GM10847 (cell line): ENCODE data around the gene SPNS3.

Experiments
- POLR2A ChIP-seq: IDR thresholded peaks from 2 replicates; pipeline ENCODE4 v1.6.1; 2011; ENCODE audit not compliant: insufficient read length; ENCODE audit errors: extremely low read depth

The SPNS3 gene, protein sequence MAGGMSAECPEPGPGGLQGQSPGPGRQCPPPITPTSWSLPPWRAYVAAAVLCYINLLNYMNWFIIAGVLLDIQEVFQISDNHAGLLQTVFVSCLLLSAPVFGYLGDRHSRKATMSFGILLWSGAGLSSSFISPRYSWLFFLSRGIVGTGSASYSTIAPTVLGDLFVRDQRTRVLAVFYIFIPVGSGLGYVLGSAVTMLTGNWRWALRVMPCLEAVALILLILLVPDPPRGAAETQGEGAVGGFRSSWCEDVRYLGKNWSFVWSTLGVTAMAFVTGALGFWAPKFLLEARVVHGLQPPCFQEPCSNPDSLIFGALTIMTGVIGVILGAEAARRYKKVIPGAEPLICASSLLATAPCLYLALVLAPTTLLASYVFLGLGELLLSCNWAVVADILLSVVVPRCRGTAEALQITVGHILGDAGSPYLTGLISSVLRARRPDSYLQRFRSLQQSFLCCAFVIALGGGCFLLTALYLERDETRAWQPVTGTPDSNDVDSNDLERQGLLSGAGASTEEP

DNA sequence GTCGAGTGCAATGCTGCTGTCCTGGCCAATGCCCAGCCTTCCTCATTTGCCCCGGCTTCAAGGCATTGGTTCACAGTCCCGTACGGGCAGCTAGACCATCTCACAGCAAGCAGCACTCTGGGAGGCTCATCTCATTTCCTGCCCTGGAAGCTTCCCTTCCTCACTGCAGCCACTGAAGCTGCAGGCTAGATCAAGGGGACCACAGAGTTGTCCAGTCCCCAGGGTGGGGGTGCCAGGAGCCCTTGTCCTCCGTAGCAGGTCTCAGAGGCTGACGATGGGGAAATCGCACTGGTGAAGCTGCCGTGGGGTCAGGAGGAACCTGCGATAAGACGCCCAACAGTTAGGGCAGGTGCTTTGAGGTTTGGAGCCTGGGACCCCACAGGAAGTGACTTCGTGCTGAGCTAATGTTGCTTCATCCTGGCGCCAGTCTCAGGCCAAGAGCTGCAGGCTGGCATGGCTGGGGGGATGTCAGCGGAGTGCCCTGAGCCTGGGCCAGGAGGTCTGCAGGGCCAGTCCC is at the start of gene SPNS3:
Gene SPNS3, plus strand, starts transcription at position 426 of the 517 bp plus-strand sequence. Its CDS starts 28 bp downstream, at position 454.
- TF ChIP-seq POLR2A, result no peak

GRCh38 chr17:4386406-4386805 is 47.3 kb upstream of the SPNS3 start:
- no peak for TF ChIP-seq POLR2A

DNA sequence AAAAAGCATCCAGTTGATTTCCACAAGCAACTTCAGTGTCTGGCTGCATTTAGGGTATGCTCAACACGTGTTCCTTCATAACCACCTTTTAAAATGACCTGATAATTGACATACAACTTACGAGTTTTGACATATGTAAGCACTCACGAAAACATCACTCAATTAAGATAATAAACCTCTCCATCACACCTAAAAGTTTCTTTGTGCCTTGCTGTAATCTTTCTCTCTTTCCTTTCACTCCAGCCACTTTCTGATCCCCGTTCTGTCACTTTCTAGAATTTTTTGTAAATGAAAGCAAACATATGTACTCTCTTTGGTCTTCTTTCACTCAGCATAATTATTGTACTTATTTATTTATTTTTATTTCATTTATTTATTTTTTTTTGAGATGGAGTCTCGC is 46.6 kb upstream of the SPNS3 start:
- no peak for TF ChIP-seq POLR2A

- TF ChIP-seq POLR2A, result no peak
Measured at GRCh38 chr17:4389079-4389478, 44.7 kb upstream of the SPNS3 start.

GRCh38 chr17:4393806-4394205 is 39.9 kb upstream of the SPNS3 start:
- no peak for TF ChIP-seq POLR2A

GRCh38 chr17:4394208-4395110 is 39.3 kb upstream of the SPNS3 start:
- no peak for TF ChIP-seq POLR2A

DNA sequence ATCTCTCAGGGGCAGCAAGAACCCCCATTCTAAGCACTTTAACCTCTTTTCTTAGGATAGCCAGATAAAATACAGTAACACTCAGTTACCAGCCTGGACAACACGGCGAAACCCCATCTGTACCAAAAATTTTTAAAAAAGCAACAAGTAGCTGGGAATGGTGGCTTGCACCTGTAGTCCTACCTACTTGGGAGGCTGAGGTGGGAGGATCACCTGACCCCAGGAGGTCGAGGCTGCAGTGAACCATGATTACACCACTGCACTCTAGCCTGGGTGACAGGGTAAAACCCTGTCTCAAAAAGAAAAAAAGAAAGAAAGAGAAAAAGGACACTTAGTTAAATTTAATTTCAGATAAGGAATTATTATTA is 38.6 kb upstream of the SPNS3 start:
- TF ChIP-seq POLR2A, result no peak

DNA sequence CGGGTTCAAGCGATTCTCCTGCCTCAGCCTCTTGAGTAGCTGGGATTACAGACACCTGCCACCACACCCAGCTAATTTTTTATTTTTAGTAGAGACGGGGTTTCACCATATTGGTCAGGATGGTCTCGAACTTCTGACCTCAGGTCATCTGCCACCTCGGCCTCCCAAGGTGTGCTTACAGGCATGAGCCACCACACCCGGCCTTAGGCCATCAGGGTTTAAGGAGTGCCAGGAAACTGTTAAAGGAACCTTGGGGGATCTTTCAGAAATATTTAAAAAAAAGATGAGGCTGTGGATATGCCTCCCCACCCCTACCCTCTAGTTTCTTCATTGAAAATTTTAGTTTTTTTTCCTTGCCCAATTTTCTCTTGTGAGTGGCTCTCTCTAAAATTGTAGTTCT is 35.9 kb upstream of the SPNS3 start:
- no peak for TF ChIP-seq POLR2A

DNA sequence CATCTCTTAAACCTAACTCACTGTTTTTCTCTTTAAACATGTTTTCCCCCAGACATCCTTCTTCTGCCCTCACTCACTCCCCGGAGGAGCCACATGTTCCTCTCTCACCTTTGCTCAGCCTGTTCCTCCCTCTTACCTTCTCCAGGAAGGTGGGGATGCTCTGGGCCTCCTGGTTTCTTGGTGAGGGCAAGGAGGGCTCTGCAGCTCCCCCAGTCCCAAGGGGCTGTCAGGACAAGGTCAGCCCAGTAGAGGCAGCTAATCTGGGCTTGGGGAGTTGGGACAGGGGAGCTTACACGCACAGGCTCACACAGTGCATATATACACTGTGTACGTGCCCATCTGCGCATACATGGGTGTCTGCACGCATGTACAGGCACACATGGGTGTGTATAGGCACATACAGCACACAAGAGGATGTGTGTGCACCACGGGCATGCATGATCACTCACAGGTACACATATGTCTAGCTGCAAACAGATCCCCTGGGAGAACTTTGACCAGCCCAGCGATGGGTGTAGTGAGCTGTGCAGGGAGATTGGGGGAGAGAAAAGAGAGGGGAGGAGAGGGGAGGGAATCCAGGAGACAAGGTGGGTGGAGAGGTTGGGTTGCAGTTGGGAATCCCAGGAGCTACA is 28.6 kb upstream of the SPNS3 start:
- TF ChIP-seq POLR2A, result no peak

GRCh38 chr17:4405699-4406098 is 28.0 kb upstream of the SPNS3 start:
- TF ChIP-seq POLR2A, result no peak

DNA sequence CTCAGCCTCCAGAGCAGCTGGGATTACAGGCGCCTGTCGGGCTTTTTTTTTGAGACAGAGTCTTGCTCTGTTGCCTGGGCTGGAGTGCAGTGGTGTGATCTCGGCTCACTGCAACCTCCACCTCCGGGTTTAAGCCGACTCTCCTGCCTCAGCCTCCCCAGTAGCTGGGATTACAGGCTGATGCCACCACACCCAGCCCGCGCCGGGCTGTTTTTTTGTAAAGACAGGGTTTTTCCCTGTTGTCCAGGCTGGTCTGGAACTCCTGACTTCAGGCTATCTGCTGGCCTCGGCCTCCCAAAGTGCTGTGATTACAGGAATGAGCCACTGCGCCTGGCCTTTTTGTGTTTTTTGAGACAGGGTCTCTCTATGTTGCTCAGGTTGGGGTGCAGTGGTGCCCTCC is 27.4 kb upstream of the SPNS3 start:
- no peak for TF ChIP-seq POLR2A

GRCh38 chr17:4407216-4407615 is 26.5 kb upstream of the SPNS3 start:
- TF ChIP-seq POLR2A, result no peak

DNA sequence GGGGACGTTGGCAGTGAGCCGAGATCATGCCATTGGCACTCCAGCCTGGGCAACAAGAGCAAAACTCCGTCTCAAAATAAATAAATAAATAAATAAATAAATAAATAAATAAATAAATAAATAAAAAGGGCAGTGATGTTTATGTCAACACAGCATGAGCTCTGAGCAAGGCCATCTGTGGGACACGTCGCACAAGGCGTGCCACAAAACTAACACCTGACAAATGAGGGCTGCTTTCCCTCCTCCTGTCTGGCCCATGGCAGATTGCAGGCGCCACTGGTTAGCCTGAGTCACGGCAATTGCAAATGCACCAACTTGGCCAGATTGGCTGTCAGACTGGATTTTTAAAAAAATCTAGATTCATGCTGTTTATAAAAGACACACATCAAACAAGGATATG is 25.9 kb upstream of the SPNS3 start:
- TF ChIP-seq POLR2A, result no peak

GRCh38 chr17:4409659-4410058 is 24.1 kb upstream of the SPNS3 start:
- no peak for TF ChIP-seq POLR2A

DNA sequence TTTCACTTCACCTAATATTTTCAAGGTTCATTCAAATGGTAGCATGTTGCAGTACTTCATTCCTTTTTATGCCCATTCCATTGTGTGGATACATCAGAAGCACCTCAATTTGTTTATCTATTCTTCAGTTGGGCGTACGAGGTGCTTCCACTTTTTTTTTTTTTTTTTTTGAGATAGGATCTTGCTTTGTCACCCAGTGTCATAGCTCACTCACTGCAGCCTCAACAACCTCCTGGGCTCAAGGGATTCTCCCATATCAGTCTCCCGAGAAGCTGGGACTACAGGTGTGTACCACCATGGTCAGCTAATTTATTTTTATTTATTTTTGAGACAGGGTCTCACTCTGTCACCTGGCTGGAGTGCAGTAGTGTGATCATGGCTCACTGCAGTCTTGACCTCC is 22.5 kb upstream of the SPNS3 start:
- no peak for TF ChIP-seq POLR2A
